ENCODE measurements around the gene HOXD9.

Gene HOXD9

DNA sequence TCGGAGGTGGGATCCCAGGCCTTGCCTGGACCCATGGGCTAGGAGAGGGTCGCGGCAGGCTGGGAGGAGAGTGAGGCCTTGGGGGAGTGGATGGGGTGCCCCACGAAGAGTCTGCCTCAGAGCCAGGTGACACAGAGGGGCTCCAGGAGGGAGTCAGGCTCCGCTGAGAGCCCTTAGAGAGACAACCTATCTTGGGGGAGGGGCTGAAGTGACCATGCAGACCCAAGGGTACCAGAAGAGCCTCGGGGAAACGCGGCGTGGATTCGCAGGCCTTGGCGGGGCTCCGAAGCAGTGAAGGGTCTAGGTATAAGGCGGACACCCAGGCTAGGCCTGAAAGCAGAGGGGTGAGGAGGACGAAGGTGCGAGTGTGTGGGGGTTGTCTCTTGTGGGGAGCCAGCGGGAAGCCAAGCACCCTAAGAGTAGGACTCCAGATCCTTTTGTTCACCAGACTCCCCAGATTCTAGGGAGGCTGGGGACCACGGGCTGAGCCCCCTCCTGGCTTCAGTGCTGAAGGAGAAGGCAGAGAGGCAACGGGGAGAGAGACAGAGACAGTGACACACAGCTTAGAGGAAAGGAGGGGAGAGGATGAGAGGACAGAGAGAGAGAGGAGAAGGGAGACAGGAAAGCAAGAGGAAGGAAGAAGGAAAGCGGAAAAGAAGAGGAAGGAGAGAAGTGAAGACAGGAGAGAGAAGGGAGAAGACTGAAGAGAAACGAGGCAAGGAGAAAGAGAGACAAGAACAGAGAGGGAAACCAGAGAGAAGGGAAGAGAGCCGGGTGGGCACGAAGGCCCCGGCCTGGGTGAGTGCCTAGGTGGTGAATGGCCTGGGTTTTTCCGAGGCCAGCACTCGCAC is 16.6 kb upstream of the HOXD9 start:
- Mint-ChIP-seq H3K27ac (no peak overlapping the region), H3K9me3 (no peaks in the 10 kb centered on the region), H3K4me3 (peak overlapping the region; percentile 21 to 45), H3K27me3 (peaks cover 80 to 90% of the 10 kb centered on the region in 2 donors), H3K4me1 (ENCODE audit: low read depth in 2 of 2) (peaks cover 14 to 23% of the 10 kb centered on the region in 2 donors), H3K36me3 (ENCODE audit: insufficient read depth) (peaks cover 40% of the 10 kb centered on the region)
- DNase-seq = no peak
- ATAC-seq (replicated peaks) = no peak

DNA sequence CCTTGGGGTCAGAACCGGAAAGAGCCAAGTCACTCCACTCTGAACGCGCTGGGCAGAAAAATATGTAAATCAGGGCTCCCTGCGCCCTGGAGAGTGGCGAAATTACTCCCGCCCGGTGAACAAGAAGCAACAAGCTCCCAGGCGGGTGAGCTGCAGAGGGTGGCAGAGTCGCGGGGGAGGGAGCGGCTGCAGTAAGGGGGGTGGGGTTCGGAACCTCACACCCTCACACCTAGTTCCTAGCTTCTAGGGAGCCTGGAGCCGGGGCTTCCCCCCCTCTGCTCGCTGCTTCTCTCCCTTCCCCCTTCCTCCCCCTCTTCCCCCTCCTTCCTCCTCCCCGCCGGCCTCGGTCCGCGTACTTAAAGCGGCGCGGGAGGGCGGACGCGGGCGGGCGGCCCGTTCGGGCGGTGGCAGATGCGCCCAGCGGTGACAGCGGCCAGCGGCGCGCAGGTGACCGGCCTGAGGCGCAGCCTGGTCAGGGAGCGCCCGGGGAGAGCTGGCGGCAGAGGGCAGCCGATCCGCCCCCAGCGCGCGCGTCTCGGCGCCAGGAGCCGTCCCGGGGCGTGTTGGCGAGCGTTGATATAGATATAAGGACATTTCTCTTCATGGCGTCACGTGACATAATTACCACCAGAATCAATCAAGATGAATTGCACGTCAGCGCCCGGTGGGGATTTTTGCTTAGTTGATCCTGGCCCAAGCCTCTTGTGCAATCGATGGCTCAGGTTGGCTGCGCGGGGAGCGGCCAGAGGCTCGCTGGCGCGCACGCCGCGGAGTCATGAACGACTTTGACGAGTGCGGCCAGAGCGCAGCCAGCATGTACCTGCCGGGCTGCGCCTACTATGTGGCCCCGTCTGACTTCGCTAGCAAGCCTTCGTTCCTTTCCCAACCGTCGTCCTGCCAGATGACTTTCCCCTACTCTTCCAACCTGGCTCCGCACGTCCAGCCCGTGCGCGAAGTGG is 15.7 kb upstream of the HOXD9 start, which contains the start of gene HOXD11:
Gene HOXD11, plus strand, starts transcription at position 700 of the 959 bp plus-strand sequence. Its CDS starts 76 bp downstream, at position 776.
- Mint-ChIP-seq H3K27me3 (peaks cover 81 to 90% of the 10 kb centered on the region in 2 donors), H3K36me3 (ENCODE audit: insufficient read depth) (peaks cover 47% of the 10 kb centered on the region), H3K4me3 (peak within 1 kb of the TSS; percentile 44 to 45), H3K27ac (no peak within 1 kb of the TSS), H3K9me3 (no peaks in the 10 kb centered on the region), H3K4me1 (ENCODE audit: low read depth in 2 of 2) (peaks cover 14 to 27% of the 10 kb centered on the region in 2 donors)
- peak; percentile 21 for ATAC-seq (replicated peaks)
- DNase-seq = no peak

DNA sequence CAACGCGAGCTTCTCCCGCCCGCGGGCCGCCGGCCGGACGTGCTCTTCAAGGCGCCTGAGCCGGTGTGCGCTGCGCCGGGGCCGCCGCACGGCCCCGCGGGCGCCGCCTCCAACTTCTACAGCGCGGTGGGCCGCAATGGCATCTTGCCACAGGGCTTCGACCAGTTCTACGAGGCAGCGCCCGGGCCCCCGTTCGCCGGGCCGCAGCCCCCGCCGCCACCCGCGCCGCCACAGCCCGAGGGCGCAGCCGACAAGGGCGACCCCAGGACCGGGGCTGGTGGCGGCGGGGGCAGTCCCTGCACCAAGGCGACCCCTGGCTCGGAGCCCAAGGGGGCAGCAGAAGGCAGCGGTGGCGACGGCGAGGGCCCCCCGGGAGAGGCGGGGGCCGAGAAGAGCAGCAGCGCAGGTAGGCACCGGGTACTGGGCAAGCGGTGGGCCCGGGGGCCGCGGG is 14.8 kb upstream of the HOXD9 start:
- H3K27ac Mint-ChIP-seq = no peak overlapping the region
- no peak for DNase-seq
- H3K4me1 Mint-ChIP-seq (ENCODE audit: low read depth in 2 of 2) = peaks cover 14 to 27% of the 10 kb centered on the region in 2 donors
- H3K36me3 Mint-ChIP-seq (ENCODE audit: insufficient read depth) = peaks cover 56% of the 10 kb centered on the region
- H3K4me3 Mint-ChIP-seq = no peak overlapping the region
- ATAC-seq (replicated peaks) = no peak
- no peaks in the 10 kb centered on the region for H3K9me3 Mint-ChIP-seq
- H3K27me3 Mint-ChIP-seq = peaks cover 81 to 90% of the 10 kb centered on the region in 2 donors

DNA sequence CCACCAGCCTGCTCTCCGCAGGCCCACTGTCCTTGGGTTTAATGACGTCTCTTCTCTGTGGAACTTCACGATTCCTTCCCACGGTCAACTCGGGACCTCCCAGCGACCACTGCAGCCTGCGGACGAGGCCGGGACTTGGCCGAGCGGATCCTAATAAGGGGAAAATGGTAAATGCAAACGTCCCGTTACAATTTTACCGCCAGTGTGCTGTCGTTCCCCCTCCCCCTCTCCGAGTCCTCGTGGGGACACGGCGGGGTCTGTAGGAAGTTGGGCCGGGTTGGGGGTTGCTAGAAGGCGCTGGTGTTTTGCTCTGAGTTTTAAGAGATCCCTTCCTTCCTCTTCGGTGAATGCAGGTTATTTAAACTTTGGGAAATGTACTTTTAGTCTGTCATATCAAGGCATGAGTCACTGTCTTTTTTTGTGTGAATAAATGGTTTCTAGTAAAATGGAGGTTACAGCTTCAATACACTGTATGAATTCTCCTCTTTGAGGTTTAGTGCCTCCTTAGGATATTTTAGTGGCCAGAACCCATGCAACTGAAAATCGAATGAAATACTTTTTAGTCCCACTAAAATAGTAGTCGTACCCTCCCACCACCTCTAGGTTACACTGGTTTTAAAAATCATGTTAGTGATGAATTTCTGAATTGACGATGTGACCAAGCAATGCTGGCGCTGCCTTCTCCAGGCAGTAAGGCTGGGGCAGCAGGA is 13.2 kb upstream of the HOXD9 start:
- Mint-ChIP-seq H3K4me1 (ENCODE audit: low read depth in 2 of 2) (peaks cover 14 to 22% of the 10 kb centered on the region in 2 donors), H3K27me3 (peaks cover 79 to 90% of the 10 kb centered on the region in 2 donors), H3K4me3 (peak overlapping the region in 1 of 2 donors; percentile 44), H3K9me3 (no peaks in the 10 kb centered on the region), H3K36me3 (ENCODE audit: insufficient read depth) (peaks cover 52% of the 10 kb centered on the region), H3K27ac (peak overlapping the region in 1 of 2 donors; percentile 51)
- DNase-seq = no peak
- no peak for ATAC-seq (replicated peaks)

DNA sequence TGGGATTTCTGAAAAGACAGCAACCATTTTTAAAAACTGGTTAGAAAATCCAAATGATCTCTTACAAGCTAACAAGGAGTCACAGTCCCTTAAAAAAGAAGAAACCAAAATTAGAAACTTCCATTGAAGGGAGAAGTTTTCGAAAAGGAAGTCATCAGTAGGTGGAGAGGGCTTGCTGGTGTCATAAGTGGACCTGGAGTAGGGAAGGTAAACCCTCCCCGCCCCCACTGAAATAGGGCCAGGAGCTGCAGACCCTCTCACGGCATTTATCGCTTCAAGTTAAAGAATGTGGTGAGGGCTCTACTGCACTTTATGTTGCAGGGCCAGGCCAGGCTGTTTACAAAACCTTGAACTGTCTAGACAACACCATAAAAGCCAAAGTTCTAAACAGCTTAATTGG is 12.6 kb upstream of the HOXD9 start:
- Mint-ChIP-seq H3K9me3 (no peaks in the 10 kb centered on the region), H3K27ac (peak overlapping the region in 1 of 2 donors; percentile 51), H3K4me1 (ENCODE audit: low read depth in 2 of 2) (peaks cover 14 to 18% of the 10 kb centered on the region in 2 donors), H3K27me3 (peaks cover 76 to 90% of the 10 kb centered on the region in 2 donors), H3K4me3 (no peak overlapping the region), H3K36me3 (ENCODE audit: insufficient read depth) (peaks cover 46% of the 10 kb centered on the region)
- ATAC-seq (replicated peaks) (no peak), DNase-seq (no peak)

DNA sequence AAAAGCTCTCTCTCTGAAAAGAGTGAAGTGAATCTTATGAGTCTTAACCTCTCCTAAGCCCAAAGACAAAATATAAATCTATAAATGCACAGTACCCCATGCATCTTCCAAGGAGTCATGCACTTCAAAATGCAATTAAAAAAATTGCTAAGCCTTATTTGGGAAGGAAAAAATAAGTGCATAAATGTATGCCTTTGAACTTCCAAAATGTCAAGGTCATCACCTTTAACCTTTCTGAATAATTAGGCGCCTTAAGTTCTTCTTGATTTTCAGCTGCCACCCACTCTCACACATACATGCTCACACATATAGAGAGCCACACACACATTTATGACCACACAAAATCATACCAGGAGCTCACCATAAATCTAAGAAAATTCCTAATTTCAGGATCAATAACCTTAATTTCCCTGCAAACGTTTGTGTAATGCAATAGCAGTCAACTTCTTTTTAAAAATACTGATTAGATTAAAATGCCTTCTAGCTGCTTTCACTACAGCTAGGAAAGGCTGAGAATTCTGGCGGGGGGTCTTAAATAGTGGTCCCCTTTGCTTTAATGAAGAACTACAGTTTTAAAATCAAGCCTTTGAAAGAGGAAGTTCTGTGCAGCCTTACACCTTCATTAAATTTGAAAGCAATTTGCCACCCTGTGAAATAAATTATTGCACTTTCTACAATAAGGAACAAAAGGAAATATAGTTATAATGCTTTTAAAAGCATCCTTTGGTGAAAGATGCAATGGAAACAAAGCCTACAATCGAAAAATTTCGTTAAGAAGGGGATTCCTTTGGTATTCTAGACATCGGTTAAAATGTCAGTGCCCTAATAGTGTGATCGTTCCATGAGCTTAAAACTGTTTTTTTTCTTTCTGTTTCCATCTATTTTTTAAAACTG is 11.9 kb upstream of the HOXD9 start:
- H3K4me3 Mint-ChIP-seq = peak overlapping the region in 1 of 2 donors; percentile 42
- ATAC-seq (replicated peaks) (no peak), DNase-seq (no peak)
- peaks cover 73 to 86% of the 10 kb centered on the region in 2 donors for H3K27me3 Mint-ChIP-seq
- H3K9me3 Mint-ChIP-seq = no peaks in the 10 kb centered on the region
- H3K36me3 Mint-ChIP-seq (ENCODE audit: insufficient read depth) = peaks cover 42% of the 10 kb centered on the region
- peaks cover 12 to 14% of the 10 kb centered on the region in 2 donors for H3K4me1 Mint-ChIP-seq (ENCODE audit: low read depth in 2 of 2)
- no peak overlapping the region for H3K27ac Mint-ChIP-seq

DNA sequence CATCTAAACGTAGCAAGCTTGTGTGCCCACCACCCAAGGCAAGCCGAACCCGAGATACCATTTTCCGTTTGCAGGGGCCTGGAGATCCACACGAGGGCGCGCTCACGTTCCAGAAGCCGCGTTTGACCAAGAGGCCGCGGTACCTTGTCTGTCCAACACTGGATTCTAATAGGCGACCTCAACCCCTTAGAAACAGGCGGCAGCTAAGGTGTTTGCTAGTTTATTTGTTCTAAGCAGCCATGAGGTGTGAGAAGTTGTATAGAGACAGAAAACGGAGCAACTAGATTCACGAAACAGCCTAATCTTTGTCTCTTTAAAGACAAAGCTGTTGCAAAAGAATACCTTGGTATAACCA is 11.2 kb upstream of the HOXD9 start:
- Mint-ChIP-seq H3K9me3 (no peaks in the 10 kb centered on the region), H3K27ac (no peak overlapping the region), H3K4me3 (peak overlapping the region in 1 of 2 donors; percentile 42), H3K4me1 (ENCODE audit: low read depth in 2 of 2) (peaks cover 6 to 10% of the 10 kb centered on the region in 2 donors), H3K27me3 (peaks cover 73 to 86% of the 10 kb centered on the region in 2 donors), H3K36me3 (ENCODE audit: insufficient read depth) (peaks cover 39% of the 10 kb centered on the region)
- no peak for ATAC-seq (replicated peaks)
- DNase-seq = no peak

DNA sequence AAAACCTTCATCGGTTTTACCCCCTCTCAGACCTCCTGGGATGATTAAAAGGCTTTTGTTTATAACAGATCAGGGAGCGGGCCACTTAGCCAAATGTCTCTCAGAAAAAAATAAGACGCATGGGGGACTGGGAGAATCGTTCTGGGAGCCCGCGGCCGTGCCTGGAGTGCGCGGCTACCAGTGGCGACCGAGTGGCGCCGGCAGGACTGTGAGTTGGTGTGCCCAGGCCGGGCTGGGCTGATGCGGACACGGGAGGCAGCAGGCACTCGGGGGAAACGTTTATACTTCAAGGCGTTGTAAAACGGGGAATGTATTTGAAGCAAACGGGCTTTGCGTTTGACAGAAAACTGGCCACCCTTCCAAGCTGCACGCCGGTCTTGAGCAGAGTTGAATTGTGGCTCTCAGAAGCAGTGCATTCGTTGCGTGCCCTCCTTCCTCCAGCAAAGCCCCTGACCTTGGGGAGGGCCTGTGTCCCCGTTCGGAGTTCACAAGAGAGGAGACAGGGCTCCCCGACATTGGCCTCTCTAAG is 10.6 kb upstream of the HOXD9 start:
- Mint-ChIP-seq H3K4me1 (ENCODE audit: low read depth in 2 of 2) (peaks cover 5 to 7% of the 10 kb centered on the region in 2 donors), H3K36me3 (ENCODE audit: insufficient read depth) (peaks cover 42% of the 10 kb centered on the region), H3K4me3 (no peak overlapping the region), H3K27ac (no peak overlapping the region), H3K9me3 (no peaks in the 10 kb centered on the region), H3K27me3 (peaks cover 76 to 86% of the 10 kb centered on the region in 2 donors)
- DNase-seq (no peak), ATAC-seq (replicated peaks) (no peak)

DNA sequence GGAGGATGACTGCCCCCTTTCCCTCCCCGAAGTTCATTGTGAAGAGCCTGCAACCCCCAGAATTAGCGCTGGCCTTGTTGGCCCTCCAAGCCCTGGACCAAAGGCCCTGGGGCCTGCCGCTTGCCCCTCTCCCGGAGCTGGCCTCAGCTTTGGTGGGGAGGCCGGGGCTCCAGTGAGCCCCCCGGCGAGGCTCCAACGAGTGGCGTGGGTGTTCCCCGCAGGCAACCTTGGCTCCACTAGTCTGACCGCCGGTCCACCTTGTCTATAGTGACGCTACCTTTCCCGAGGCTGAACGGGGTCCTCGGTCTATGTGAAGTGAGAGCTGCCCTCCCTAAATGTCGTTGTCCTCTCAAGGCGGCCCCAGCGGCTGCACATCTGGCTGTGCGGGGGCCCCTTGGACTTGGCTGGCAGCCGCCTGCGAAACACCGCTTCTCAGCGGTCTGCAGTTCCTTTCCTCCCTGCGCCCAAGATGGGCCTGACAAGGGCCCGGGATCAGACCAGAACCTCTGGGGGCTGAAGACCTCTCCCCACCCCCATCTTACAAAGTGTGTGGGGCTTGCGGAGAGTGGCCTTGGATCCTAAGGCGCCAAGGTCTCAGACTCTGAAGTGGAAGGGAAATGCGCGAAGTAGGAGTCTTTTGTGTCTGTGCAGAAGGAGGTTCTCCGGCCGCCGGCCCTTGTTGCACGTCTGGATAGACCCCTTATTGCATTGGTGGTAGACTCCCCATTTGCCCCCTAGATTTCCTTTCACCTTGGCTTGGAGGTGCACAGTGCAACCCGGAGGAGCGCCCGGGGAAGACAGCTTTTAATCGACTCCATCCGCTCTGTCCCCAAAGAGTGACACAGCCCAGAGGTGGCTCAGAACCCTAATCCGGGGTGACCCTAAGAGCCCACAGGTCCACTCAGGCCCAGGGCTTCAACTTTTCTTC is 9.9 kb upstream of the HOXD9 start:
- DNase-seq (no peak), ATAC-seq (replicated peaks) (no peak)
- Mint-ChIP-seq H3K9me3 (no peaks in the 10 kb centered on the region), H3K27ac (no peak overlapping the region), H3K36me3 (ENCODE audit: insufficient read depth) (peaks cover 48% of the 10 kb centered on the region), H3K4me1 (ENCODE audit: low read depth in 2 of 2) (peaks cover 3 to 7% of the 10 kb centered on the region in 2 donors), H3K27me3 (peaks cover 83 to 90% of the 10 kb centered on the region in 2 donors), H3K4me3 (no peak overlapping the region)

DNA sequence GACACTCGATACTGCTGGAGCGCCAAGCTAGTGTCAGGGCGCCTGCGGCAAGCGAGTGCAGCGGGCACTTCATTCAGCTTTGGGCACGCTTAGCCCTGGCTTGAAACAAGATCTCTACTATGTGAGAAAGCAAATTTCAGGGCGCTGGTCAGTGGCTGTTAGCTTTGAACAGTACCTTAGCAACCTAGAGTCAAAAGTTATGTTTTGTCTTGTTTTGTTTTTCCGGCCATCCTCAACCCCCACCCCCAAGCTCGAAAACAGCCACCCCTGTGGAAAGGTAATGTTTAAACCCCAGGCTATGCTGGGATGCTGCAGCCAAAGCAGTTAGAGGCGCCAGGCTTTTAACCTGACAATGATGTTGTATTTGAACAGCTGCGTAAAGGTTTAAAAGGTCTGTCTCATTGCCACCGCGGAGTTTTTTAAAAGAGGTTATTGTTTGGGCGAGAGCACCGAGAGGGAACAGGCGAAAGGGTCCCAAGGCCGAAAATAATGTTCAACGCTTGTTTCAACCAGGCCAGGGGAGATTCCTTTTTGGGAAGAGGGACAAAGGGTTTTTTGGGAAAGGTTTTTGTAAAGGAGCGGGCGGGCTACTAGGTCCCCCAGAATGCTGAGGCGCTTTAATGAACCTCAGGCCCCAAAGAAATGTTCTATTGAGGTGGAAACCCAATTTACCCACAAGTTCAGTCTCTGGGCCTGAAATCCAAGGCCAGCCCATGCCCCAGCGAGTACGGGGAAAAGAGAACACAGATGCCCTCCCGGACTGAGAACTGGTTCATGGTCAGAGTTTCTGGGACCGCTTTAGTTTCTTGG is 8.2 kb upstream of the HOXD9 start:
- Mint-ChIP-seq H3K27ac (no peak overlapping the region), H3K9me3 (no peaks in the 10 kb centered on the region), H3K4me1 (ENCODE audit: low read depth in 2 of 2) (peaks cover 7 to 11% of the 10 kb centered on the region in 2 donors), H3K36me3 (ENCODE audit: insufficient read depth) (peaks cover 43% of the 10 kb centered on the region), H3K4me3 (no peak overlapping the region), H3K27me3 (peaks cover 90 to 97% of the 10 kb centered on the region in 2 donors)
- DNase-seq (no peak), ATAC-seq (replicated peaks) (no peak)

Data from effector memory CD8-positive, alpha-beta T cell (primary cell).